CD4-positive, alpha-beta T cell treated with Interleukin-17A for 1 hour (primary cell): ENCODE data around the gene CD74.
A peak's percentile ranks its signal among the peaks of the same experiment; 100 is the strongest.
"Not testable (repeated sequence)": the region's sequence is repeated elsewhere in the genome, so short reads cannot be mapped to it uniquely, and the experiment has no call there.

ENCODE experiments used
- DNase-seq: peaks from one replicate; pipeline ENCODE4 v3.0.0-alpha.2; 2020

The CD74 gene

GRCh38 chr5:150412319-150413175 lies at the start of gene CD74:
Gene CD74, minus strand, starts transcription at chr5:150412910. Its CDS starts 161 bp downstream, at chr5:150412749.
- peak; percentile 98 for DNase-seq

- no peak for DNase-seq
These were observed 48.5 kb upstream of the CD74 start for GRCh38 chr5:150461231-150461630.

GRCh38 chr5:150460781-150461180 lies 48.1 kb upstream of the CD74 start:
- no peak for DNase-seq

GRCh38 chr5:150458802-150459557 lies 46.3 kb upstream of the CD74 start:
- peak; percentile 88 for DNase-seq

GRCh38 chr5:150457562-150458240 lies 45.0 kb upstream of the CD74 start:
- no peak for DNase-seq

GRCh38 chr5:150457121-150457520 lies 44.4 kb upstream of the CD74 start:
- no peak for DNase-seq

- no peak for DNase-seq
These were observed 42.0 kb upstream of the CD74 start for GRCh38 chr5:150454492-150455229.

GRCh38 chr5:150454027-150454426 lies 41.3 kb upstream of the CD74 start:
- not testable (repeated sequence) for DNase-seq

GRCh38 chr5:150452914-150453313 lies 40.2 kb upstream of the CD74 start:
- no peak for DNase-seq

GRCh38 chr5:150451594-150451993 lies 38.9 kb upstream of the CD74 start:
- DNase-seq: no peak

- DNase-seq: peak; percentile 94
These were observed 37.0 kb upstream of the CD74 start, which contains the start of gene RPS14 for GRCh38 chr5:150449517-150450339. Gene RPS14, minus strand, starts transcription at chr5:150449739. Its CDS starts 2,006 bp downstream, at chr5:150447733.

GRCh38 chr5:150448952-150449516 lies 36.3 kb upstream of the CD74 start:
- DNase-seq: no peak

GRCh38 chr5:150448334-150448733 lies 35.6 kb upstream of the CD74 start:
- DNase-seq: no peak

GRCh38 chr5:150447188-150447587 lies 34.5 kb upstream of the CD74 start:
- DNase-seq: no peak

GRCh38 chr5:150446583-150446982 lies 33.9 kb upstream of the CD74 start:
- DNase-seq: no peak

GRCh38 chr5:150446088-150446487 lies 33.4 kb upstream of the CD74 start:
- no peak for DNase-seq

- no peak for DNase-seq
These were observed 32.1 kb upstream of the CD74 start for GRCh38 chr5:150444770-150445169.

GRCh38 chr5:150443242-150444075 lies 30.7 kb upstream of the CD74 start:
- DNase-seq: no peak

GRCh38 chr5:150442699-150443080 lies 30.0 kb upstream of the CD74 start:
- DNase-seq: no peak
